ENCODE data around the gene UBXN10.

The UBXN10 gene

GRCh38 chr1:20184481-20184900, 1.4 kb upstream of the UBXN10 start:
- no peak for DNase-seq

- DNase-seq = no peak
Measured at GRCh38 chr1:20184997-20185833, 681 bp upstream of the UBXN10 start.

GRCh38 chr1:20187103-20187812, 1.4 kb downstream of the UBXN10 start:
- no peak for DNase-seq

GRCh38 chr1:20187813-20188454, 2.0 kb downstream of the UBXN10 start:
- DNase-seq = no peak

- DNase-seq = no peak
Measured at GRCh38 chr1:20188455-20188817, 2.5 kb downstream of the UBXN10 start.

GRCh38 chr1:20189664-20190063, 3.8 kb downstream of the UBXN10 start:
- no peak for DNase-seq

- no peak for DNase-seq
Measured at GRCh38 chr1:20190256-20191160, 4.6 kb downstream of the UBXN10 start.

GRCh38 chr1:20191266-20191825, 5.5 kb downstream of the UBXN10 start:
- DNase-seq = no peak

- DNase-seq = no peak
Measured at GRCh38 chr1:20192364-20192763, 6.5 kb downstream of the UBXN10 start.

- no peak for DNase-seq
Measured at GRCh38 chr1:20192871-20193411, 7.0 kb downstream of the UBXN10 start.

GRCh38 chr1:20194224-20194623, 8.3 kb downstream of the UBXN10 start:
- no peak for DNase-seq

- no peak for DNase-seq
Measured at GRCh38 chr1:20194757-20195461, 9.0 kb downstream of the UBXN10 start.

GRCh38 chr1:20195462-20195780, 9.5 kb downstream of the UBXN10 start:
- DNase-seq = no peak

- DNase-seq = no peak
Measured at GRCh38 chr1:20197329-20197791, 11.5 kb downstream of the UBXN10 start.

GRCh38 chr1:20198296-20198695, 12.4 kb downstream of the UBXN10 start:
- no peak for DNase-seq

GRCh38 chr1:20198918-20199317, 13.0 kb downstream of the UBXN10 start:
- no peak for DNase-seq

GRCh38 chr1:20199403-20199802, 13.5 kb downstream of the UBXN10 start:
- DNase-seq = no peak

GRCh38 chr1:20199840-20200239, 13.9 kb downstream of the UBXN10 start:
- DNase-seq = no peak

GRCh38 chr1:20200966-20201365, 15.1 kb downstream of the UBXN10 start:
- no peak for DNase-seq

GRCh38 chr1:20202166-20202565, 16.3 kb downstream of the UBXN10 start:
- DNase-seq = no peak

GRCh38 chr1:20207546-20207945, 21.6 kb downstream of the UBXN10 start:
- DNase-seq = no peak

- DNase-seq = no peak
Measured at GRCh38 chr1:20209471-20209870, 23.6 kb downstream of the UBXN10 start.

All from NCI-H2227 treated with DMSO at 0.1 percent for 48 hours (cell line).